Measurements from ENCODE around the gene SBF1. TPM values are rescaled to one million over a fixed set of nuclear protein-coding genes. Genes with fewer than 3 reads are reported as not detected.

SBF1 gene
- total and polyA plus RNA-seq, 2 donors (not counting 1 experiment from before 2014, with no cell fraction given): 110 to 254 TPM

DNA sequence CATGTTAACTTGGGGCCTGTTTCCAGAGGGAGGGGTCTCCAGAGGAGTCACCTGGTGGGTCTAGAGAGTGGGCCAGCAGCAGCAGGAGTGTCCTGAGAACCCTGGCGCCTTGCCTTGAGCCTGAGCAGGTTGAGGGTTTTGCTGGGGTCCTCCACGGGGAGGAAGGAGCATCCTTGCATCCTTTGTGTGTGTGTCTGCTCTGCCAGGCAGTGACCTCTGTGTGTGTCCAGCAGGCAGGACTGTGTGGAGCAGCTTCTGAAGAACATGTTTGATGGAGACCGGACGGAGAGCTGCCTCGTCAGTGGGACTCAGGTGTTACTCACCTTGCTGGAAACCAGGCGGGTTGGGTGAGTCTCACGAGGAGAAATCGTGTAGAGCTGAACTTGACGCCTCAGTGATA lies 55.7 kb downstream of the SBF1 start:
- Histone ChIP-seq H3K9me3 (ENCODE audit: control extremely low read depth in 1 of 3, control insufficient read depth in 2 of 3, insufficient read depth in 1 of 3, low read length in 2 of 3) (no peaks in the 10 kb centered on the region), H3K4me3 (ENCODE audit: control extremely low read depth in 1 of 5, extremely low read depth in 1 of 5, insufficient read depth in 1 of 5, low read depth in 2 of 5, low read length in 4 of 5) (no peak overlapping the region), H3K27ac (ENCODE audit: low read length in 2 of 2) (no peak overlapping the region), H4K20me1 (ENCODE audit: control insufficient read depth, insufficient read depth, low read length, poor library complexity, severe bottlenecking) (no peaks in the 10 kb centered on the region), H2AFZ (ENCODE audit: insufficient read depth, low read depth, low read length, poor library complexity, severe bottlenecking) (no peak overlapping the region), H3K4me2 (replicated peaks; ENCODE audit: low read depth, low read length, poor library complexity, severe bottlenecking) (no peak overlapping the region), H3K79me2 (ENCODE audit: control insufficient read depth, insufficient read depth, low read length) (peaks cover 6% of the 10 kb centered on the region), H3K36me3 (replicated peaks in 1 of 2; ENCODE audit: control extremely low read depth in 1 of 2, control insufficient read depth in 1 of 2, extremely low read depth in 1 of 2, insufficient read depth in 2 of 2, low read length in 1 of 2) (peaks cover 6 to 85% of the 10 kb centered on the region in 2 experiments), H3K4me1 (ENCODE audit: control insufficient read depth in 2 of 2, insufficient read depth in 2 of 2, low read length in 2 of 2) (no peaks in the 10 kb centered on the region), H3K27me3 (replicated peaks in 1 of 4; ENCODE audit: control extremely low read depth in 1 of 4, control insufficient read depth in 3 of 4, insufficient read depth in 4 of 4, low read length in 3 of 4) (no peaks in the 10 kb centered on the region), H3K9ac (ENCODE audit: low read length) (no peak overlapping the region)
- ChIA-PET POLR2A (no interaction called here), CTCF (interaction anchor here (0.8 kb wide), 1 partner anchor 78 kb away, joined by 3 read pairs; no protein-coding TSS in a partner anchor)
- no peak for DNase-seq
- Mint-ChIP-seq H3K9me3 (ENCODE audit: insufficient read depth) (no peaks in the 10 kb centered on the region), H3K4me1 (no peaks in the 10 kb centered on the region), H3K27ac (no peak overlapping the region), H3K27me3 (no peaks in the 10 kb centered on the region), H3K4me3 (no peak overlapping the region)
- intact Hi-C loops (cut with micrococcal nuclease): no loop called here
- TF ChIP-seq, protein P1, sequence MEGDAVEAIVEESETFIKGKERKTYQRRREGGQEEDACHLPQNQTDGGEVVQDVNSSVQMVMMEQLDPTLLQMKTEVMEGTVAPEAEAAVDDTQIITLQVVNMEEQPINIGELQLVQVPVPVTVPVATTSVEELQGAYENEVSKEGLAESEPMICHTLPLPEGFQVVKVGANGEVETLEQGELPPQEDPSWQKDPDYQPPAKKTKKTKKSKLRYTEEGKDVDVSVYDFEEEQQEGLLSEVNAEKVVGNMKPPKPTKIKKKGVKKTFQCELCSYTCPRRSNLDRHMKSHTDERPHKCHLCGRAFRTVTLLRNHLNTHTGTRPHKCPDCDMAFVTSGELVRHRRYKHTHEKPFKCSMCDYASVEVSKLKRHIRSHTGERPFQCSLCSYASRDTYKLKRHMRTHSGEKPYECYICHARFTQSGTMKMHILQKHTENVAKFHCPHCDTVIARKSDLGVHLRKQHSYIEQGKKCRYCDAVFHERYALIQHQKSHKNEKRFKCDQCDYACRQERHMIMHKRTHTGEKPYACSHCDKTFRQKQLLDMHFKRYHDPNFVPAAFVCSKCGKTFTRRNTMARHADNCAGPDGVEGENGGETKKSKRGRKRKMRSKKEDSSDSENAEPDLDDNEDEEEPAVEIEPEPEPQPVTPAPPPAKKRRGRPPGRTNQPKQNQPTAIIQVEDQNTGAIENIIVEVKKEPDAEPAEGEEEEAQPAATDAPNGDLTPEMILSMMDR (IDR thresholded peaks at IDR 0.05): no peak
- TF ChIP-seq EZH2 (IDR thresholded peaks at IDR 0.05; ENCODE audit: borderline replicate concordance, insufficient read depth, low read depth, low read length, poor library complexity, severe bottlenecking): no peak
- WGBS (ENCODE audit: insufficient coverage): 96% methylated on average over 9 of the region's 9 CpGs
- ATAC-seq (ENCODE audit: low read depth): no peak

DNA sequence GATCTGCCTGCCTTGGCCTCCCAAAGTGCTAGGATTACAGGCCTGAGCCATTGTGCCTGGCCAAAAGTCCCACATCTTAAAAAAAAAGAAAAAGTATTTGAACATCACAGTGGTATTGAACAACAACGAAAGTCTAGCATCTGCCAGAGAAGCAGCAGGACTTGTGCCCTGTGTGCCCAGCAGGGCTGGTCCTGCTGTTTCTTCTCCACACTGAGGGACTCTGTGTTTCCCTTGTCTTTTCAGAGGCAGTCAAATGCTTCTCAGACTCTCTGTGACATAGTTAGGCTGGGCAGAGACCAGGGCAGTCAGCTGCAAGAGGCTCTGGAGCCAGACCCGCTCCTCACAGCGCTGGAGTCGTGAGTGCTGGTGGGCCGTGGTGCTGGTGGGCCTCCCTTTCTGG lies 56.2 kb downstream of the SBF1 start:
- 100% methylated on average over 5 of the region's 5 CpGs for WGBS (ENCODE audit: insufficient coverage)
- POLR2A ChIA-PET: no interaction called here

More for the DNA sequence above, 56.2 kb downstream of the SBF1 start:
- Histone ChIP-seq H3K27me3 (replicated peaks in 1 of 4; ENCODE audit: control extremely low read depth in 1 of 4, control insufficient read depth in 3 of 4, insufficient read depth in 4 of 4, low read length in 3 of 4) (no peaks in the 10 kb centered on the region), H3K36me3 (replicated peaks in 1 of 2; ENCODE audit: control extremely low read depth in 1 of 2, control insufficient read depth in 1 of 2, extremely low read depth in 1 of 2, insufficient read depth in 2 of 2, low read length in 1 of 2) (peaks cover 6 to 84% of the 10 kb centered on the region in 2 experiments), H3K4me2 (replicated peaks; ENCODE audit: low read depth, low read length, poor library complexity, severe bottlenecking) (no peak overlapping the region), H3K27ac (ENCODE audit: low read length in 2 of 2) (no peak overlapping the region), H2AFZ (ENCODE audit: insufficient read depth, low read depth, low read length, poor library complexity, severe bottlenecking) (no peak overlapping the region), H3K9ac (ENCODE audit: low read length) (no peak overlapping the region), H3K4me1 (ENCODE audit: control insufficient read depth in 2 of 2, insufficient read depth in 2 of 2, low read length in 2 of 2) (no peaks in the 10 kb centered on the region), H3K4me3 (ENCODE audit: control extremely low read depth in 1 of 5, extremely low read depth in 1 of 5, insufficient read depth in 1 of 5, low read depth in 2 of 5, low read length in 4 of 5) (no peak overlapping the region), H3K9me3 (ENCODE audit: control extremely low read depth in 1 of 3, control insufficient read depth in 2 of 3, insufficient read depth in 1 of 3, low read length in 2 of 3) (no peaks in the 10 kb centered on the region), H4K20me1 (ENCODE audit: control insufficient read depth, insufficient read depth, low read length, poor library complexity, severe bottlenecking) (no peaks in the 10 kb centered on the region), H3K79me2 (ENCODE audit: control insufficient read depth, insufficient read depth, low read length) (peaks cover 9% of the 10 kb centered on the region)
- no peak overlapping the region for H3K27ac Mint-ChIP-seq
- DNase-seq: no peak
- no peak for ATAC-seq (ENCODE audit: low read depth)
- intact Hi-C loops (cut with micrococcal nuclease): no loop called here
- no peaks in the 10 kb centered on the region for H3K4me1 Mint-ChIP-seq
- TF ChIP-seq EZH2 (IDR thresholded peaks at IDR 0.05; ENCODE audit: borderline replicate concordance, insufficient read depth, low read depth, low read length, poor library complexity, severe bottlenecking): no peak
- TF ChIP-seq, protein P1 (IDR thresholded peaks at IDR 0.05): no peak
- no peak overlapping the region for H3K4me3 Mint-ChIP-seq
- no peaks in the 10 kb centered on the region for H3K27me3 Mint-ChIP-seq
- CTCF ChIA-PET: interaction anchor here (0.6 to 0.8 kb wide), 3 partner anchors 8 to 78 kb away, joined by 3 to 6 read pairs (median 4); no protein-coding TSS in a partner anchor
- no peaks in the 10 kb centered on the region for H3K9me3 Mint-ChIP-seq (ENCODE audit: insufficient read depth)

Data from B cell (primary cell).